ENCODE data around the gene PRKCZ. TPM values are rescaled to one million over a fixed set of nuclear protein-coding genes. Genes with fewer than 3 reads are reported as not detected.
A peak's percentile ranks its signal among the peaks of the same experiment; 100 is the strongest.

Gene PRKCZ
- total and polyA plus RNA-seq, 11 donors, result 12.5 to 20.7 (median 16.5) TPM

DNA sequence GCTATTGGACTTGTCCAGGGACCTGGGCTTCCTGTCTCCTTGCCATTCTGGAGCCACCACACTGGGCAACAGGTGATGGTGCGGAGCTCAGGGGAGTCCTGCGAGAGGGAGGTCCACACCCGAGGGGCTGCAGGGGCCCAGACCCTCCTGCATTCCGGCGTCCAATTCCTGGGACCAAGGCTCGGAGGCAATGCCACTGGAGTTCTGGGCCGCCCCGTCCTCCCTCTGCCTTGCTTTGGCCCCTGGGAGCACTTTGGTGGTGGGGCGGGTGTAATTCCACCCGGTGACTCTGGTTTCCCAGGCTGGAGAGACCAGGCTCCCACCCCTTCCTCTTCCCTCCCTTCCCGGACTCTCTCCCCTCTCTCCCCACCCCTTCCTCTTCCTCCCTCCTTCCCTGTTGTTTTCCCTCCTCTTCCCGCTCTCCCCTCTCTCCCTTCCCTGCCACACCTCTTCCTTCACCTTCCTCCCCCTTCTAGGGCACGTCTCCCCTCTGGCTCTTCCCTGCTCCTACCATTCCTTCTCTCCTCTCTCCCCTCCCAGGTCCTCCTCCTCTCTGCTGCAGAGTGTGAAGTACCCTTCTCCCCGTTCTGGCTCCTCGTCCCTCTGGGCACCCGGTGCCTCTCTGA is 2.0 kb downstream of the PRKCZ start:
- WGBS, 4 donors, result 66 to 74% (median 70%) methylated on average over 16 of the region's 16 CpGs
- peaks cover 0 to 22% (median 5%) of the 10 kb centered on the region in 12 donors for H3K4me1 ChIP-seq
- H3K27me3 ChIP-seq, result peaks cover 11 to 49% (median 29%) of the 10 kb centered on the region in 9 donors
- DNase-seq, result peak in 1 of 5 donors; percentile 17
- H3K27ac ChIP-seq, result no peak overlapping the region
- no peaks in the 10 kb centered on the region for H3K9me3 ChIP-seq
- peaks cover 0 to 3% (median 0%) of the 10 kb centered on the region in 9 donors for H3K36me3 ChIP-seq
- H3K4me3 ChIP-seq, result no peak overlapping the region
- no peak for TF ChIP-seq POLR2A (IDR thresholded peaks at IDR 0.05)
- TF ChIP-seq, protein P1, sequence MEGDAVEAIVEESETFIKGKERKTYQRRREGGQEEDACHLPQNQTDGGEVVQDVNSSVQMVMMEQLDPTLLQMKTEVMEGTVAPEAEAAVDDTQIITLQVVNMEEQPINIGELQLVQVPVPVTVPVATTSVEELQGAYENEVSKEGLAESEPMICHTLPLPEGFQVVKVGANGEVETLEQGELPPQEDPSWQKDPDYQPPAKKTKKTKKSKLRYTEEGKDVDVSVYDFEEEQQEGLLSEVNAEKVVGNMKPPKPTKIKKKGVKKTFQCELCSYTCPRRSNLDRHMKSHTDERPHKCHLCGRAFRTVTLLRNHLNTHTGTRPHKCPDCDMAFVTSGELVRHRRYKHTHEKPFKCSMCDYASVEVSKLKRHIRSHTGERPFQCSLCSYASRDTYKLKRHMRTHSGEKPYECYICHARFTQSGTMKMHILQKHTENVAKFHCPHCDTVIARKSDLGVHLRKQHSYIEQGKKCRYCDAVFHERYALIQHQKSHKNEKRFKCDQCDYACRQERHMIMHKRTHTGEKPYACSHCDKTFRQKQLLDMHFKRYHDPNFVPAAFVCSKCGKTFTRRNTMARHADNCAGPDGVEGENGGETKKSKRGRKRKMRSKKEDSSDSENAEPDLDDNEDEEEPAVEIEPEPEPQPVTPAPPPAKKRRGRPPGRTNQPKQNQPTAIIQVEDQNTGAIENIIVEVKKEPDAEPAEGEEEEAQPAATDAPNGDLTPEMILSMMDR (IDR thresholded peaks at IDR 0.05), result no peak
- intact Hi-C loops (cut with DNase I), result no loop called here
- ATAC-seq, result no peak

GRCh38 chr1:2052756-2053155 is 2.5 kb downstream of the PRKCZ start:
- ATAC-seq, result no peak
- intact Hi-C loops (cut with DNase I), result no loop called here
- no peak for TF ChIP-seq POLR2A (IDR thresholded peaks at IDR 0.05)
- TF ChIP-seq, protein P1 (IDR thresholded peaks at IDR 0.05), result no peak
- peaks cover 0 to 3% (median 0%) of the 10 kb centered on the region in 9 donors for H3K36me3 ChIP-seq
- H3K4me3 ChIP-seq, result no peak overlapping the region
- H3K4me1 ChIP-seq, result peaks cover 0 to 22% (median 5%) of the 10 kb centered on the region in 12 donors
- no peaks in the 10 kb centered on the region for H3K9me3 ChIP-seq
- peaks cover 11 to 43% (median 26%) of the 10 kb centered on the region in 9 donors for H3K27me3 ChIP-seq
- DNase-seq, result peak in 1 of 5 donors; percentile 18
- H3K27ac ChIP-seq, result no peak overlapping the region
- 79 to 90% (median 86%) methylated on average over 10 of the region's 10 CpGs for WGBS, 4 donors

- Histone ChIP-seq H3K27me3 (peaks cover 11 to 39% (median 24%) of the 10 kb centered on the region in 9 donors), H3K36me3 (peaks cover 0 to 3% (median 0%) of the 10 kb centered on the region in 9 donors)
- peak in 1 of 5 donors; percentile 15 for DNase-seq
Observed at GRCh38 chr1:2053217-2053616, 3.0 kb downstream of the PRKCZ start.

DNA sequence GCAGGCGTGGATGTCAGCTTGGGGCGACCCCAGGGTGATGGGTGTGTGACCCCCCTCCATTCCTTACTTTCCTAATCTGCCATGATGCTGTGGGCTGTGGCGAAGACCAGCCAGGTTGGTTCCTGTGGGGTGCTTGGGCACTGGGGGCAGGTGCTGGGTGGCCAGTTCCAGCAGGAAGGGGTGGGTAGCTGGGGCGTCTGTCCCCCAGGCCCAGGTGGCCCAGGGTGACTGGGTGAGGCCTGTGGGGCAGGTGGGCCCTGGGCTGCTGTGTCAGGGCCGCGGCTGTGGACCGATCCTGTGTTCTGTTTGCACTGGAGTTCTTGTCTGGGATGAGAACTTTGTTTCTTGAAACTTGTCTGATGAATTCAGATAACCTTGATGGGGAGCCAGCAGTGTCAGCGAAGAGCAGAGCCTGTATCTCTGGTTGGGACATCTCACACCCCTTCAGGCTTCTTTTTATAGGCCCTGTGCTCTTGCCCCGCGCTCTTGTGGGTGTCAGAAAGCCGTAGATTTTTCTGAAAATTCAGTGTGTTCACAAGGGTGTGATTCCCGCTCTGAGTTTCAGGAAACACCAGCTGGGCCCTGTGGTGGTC is 3.7 kb downstream of the PRKCZ start:
- ATAC-seq, result no peak
- WGBS, 4 donors, result 78 to 88% (median 85%) methylated on average over 9 to 12 of the region's 12 CpGs
- H3K27me3 ChIP-seq, result peaks cover 11 to 33% (median 20%) of the 10 kb centered on the region in 9 donors
- no peak overlapping the region for H3K4me3 ChIP-seq
- no peaks in the 10 kb centered on the region for H3K9me3 ChIP-seq
- H3K27ac ChIP-seq, result no peak overlapping the region
- peaks cover 0 to 3% (median 0%) of the 10 kb centered on the region in 9 donors for H3K36me3 ChIP-seq
- H3K4me1 ChIP-seq, result peaks cover 0 to 22% (median 5%) of the 10 kb centered on the region in 12 donors
- no peak for TF ChIP-seq POLR2A (IDR thresholded peaks at IDR 0.05)
- TF ChIP-seq, protein P1 (IDR thresholded peaks at IDR 0.05), result no peak
- peak in 3 of 5 donors; percentile 16 to 53 (median 16) for DNase-seq
- intact Hi-C loops (cut with DNase I), result no loop called here

More at GRCh38 chr1:2053217-2053616, 3.0 kb downstream of the PRKCZ start:
- Histone ChIP-seq H3K27ac (no peak overlapping the region), H3K9me3 (no peaks in the 10 kb centered on the region), H3K4me3 (no peak overlapping the region), H3K4me1 (peaks cover 0 to 22% (median 5%) of the 10 kb centered on the region in 12 donors)
- WGBS, 4 donors, result 84 to 92% (median 90%) methylated on average over 8 to 17 of the region's 17 CpGs
- ATAC-seq, result no peak
- TF ChIP-seq POLR2A (IDR thresholded peaks at IDR 0.05), result no peak
- TF ChIP-seq, protein P1 (IDR thresholded peaks at IDR 0.05), result no peak
- intact Hi-C loops (cut with DNase I), result no loop called here

All from heart left ventricle (tissue), 16 donors.